HepG2 (cell line): ENCODE measurements around the gene ANG. TPM values are rescaled to one million over a fixed set of nuclear protein-coding genes. Genes with fewer than 3 reads are reported as not detected.

Experiments
- BRCA1 ChIP-seq: sonication (generic); formaldehyde crosslinking; IDR thresholded peaks from 2 replicates; pipeline ENCODE4 v1.4.0; 2020; ENCODE audit warnings: missing genetic modification reagents
- CSRNP2 ChIP-seq: sonication (generic); formaldehyde crosslinking; conservative IDR thresholded peaks from 2 replicates; pipeline ENCODE4 v1.8.0; 2022; ENCODE audit warnings: low read depth, missing genetic modification reagents
- IKZF1 ChIP-seq: fragments of 450-650 bp; IDR thresholded peaks from 2 replicates; pipeline ENCODE4 v1.7.1; 2016
- KDM3A ChIP-seq: IDR thresholded peaks from 2 replicates; pipeline ENCODE4 v1.6.1; 2018; ENCODE audit warnings: low read depth, missing compliant biosample characterization
- PCBP2 ChIP-seq: fragments of 200-400 bp; formaldehyde crosslinking; optimal IDR thresholded peaks from 2 replicates; pipeline ENCODE3; 2018; ENCODE audit warnings: low read length, low read depth; ENCODE audit not compliant: poor library complexity, severe bottlenecking
- PRDM10 ChIP-seq: sonication (generic); formaldehyde crosslinking; IDR thresholded peaks from 2 replicates; pipeline ENCODE4 v1.4.0; 2020; ENCODE audit warnings: low read depth, missing genetic modification reagents
- PRDM15 ChIP-seq: sonication (generic); formaldehyde crosslinking; IDR thresholded peaks from 2 replicates; pipeline ENCODE4 v1.4.0; 2020; ENCODE audit warnings: missing genetic modification reagents
- RXRA ChIP-seq: sonication (generic); formaldehyde crosslinking; IDR thresholded peaks from 2 replicates; pipeline ENCODE4 v1.5.1; 2020; ENCODE audit warnings: missing genetic modification reagents
- STAG1 ChIP-seq: sonication (generic); formaldehyde crosslinking; IDR thresholded peaks from 2 replicates; pipeline ENCODE4 v1.4.0; 2020; ENCODE audit warnings: missing genetic modification reagents
- ZHX2 ChIP-seq, 2 experiments: sonication (generic) in 1 of 2; formaldehyde crosslinking in 1 of 2; IDR thresholded peaks; 2 replicates each; pipeline versions ENCODE4 v1.6.1 to v1.9.0; 2014 to 2022; ENCODE audit warnings: antibody characterized with exemption in 1 of 2, borderline replicate concordance in 1 of 2, inconsistent platforms in 1 of 2, low read depth in 1 of 2, missing genetic modification reagents in 1 of 2
- ZNF180 ChIP-seq: sonication (generic); formaldehyde crosslinking; IDR thresholded peaks from 2 replicates; pipeline ENCODE4 v1.4.0; 2020; ENCODE audit warnings: low read depth, missing genetic modification reagents, borderline replicate concordance
- ZNF317 ChIP-seq: sonication (generic); formaldehyde crosslinking; IDR thresholded peaks from 2 replicates; pipeline ENCODE4 v1.5.0; 2020; ENCODE audit warnings: mild to moderate bottlenecking, missing genetic modification reagents
- ZNF749 ChIP-seq: sonication (generic); formaldehyde crosslinking; IDR thresholded peaks from 2 replicates; pipeline ENCODE4 v1.8.0; 2022; ENCODE audit warnings: mild to moderate bottlenecking, missing genetic modification reagents, moderate library complexity, borderline replicate concordance
- polyA plus RNA-seq, 8 experiments: library from polyadenylated mRNA; depleted of rRNA in 3 of 8; stranded (reverse) in 7 of 8; unstranded in 1 of 8; fragments of >200 nt; fragmentation: Illumina TruSeq in 4 of 8; extraction: Trizol in 4 of 8; gene quantifications; 2 replicates each; pipeline versions ENCODE4 v1.2.1 to v1.2.3, GENCODE V29; 2011 to 2016; ENCODE audit warnings: low read depth in 4 of 8, missing spikeins in 1 of 8, mixed read lengths in 1 of 8; ENCODE audit not compliant: insufficient read depth in 1 of 8
- total RNA-seq, 5 experiments: library from RNA; depleted of rRNA; stranded (reverse); fragments of >200 nt; fragmentation: Illumina TruSeq; extraction: Trizol; gene quantifications; 2 replicates each; pipeline ENCODE4 v1.2.3, GENCODE V29; 2016; ENCODE audit warnings: low read depth in 1 of 5

ANG gene
- total and polyA plus RNA-seq, 2 of the 13 experiments (the other 11 are each of a cell fraction or from before 2014, with no cell fraction given): 83.6 to 401 TPM

- TF ChIP-seq PRDM10 (CRISPR knock-in tag) (no peak), ZHX2 (IDR thresholded peaks at IDR 0.05; ENCODE audit: low read depth) (no peak), ZHX2 (CRISPR knock-in tag; IDR thresholded peaks at IDR 0.05; ENCODE audit: borderline replicate concordance) (no peak), ZNF180 (CRISPR knock-in tag) (peak; percentile 86; the same call in 1 of the 2 replicates), RXRA (CRISPR knock-in tag) (no peak; the same call in 1 of the 2 replicates), ZNF749 (CRISPR knock-in tag) (no peak), KDM3A (CRISPR knock-in tag) (no peak), IKZF1 (no peak), PRDM15 (CRISPR knock-in tag) (no peak), PCBP2 (no peak), CSRNP2 (CRISPR knock-in tag) (no peak), BRCA1 (no peak), STAG1 (CRISPR knock-in tag) (no peak), ZNF317 (CRISPR knock-in tag) (no peak)
Measured at GRCh38 chr14:20683125-20683890, 5.3 kb upstream of the ANG start (continued).
